Measurements from ENCODE around the gene SHB.
"Not testable (repeated sequence)": the region's sequence is repeated elsewhere in the genome, so short reads cannot be mapped to it uniquely, and the experiment has no call there.

Gene SHB

GRCh38 chr9:37902796-37903646 is 166.0 kb downstream of the SHB start:
- no peak for DNase-seq (ENCODE audit: low spot score)

DNA sequence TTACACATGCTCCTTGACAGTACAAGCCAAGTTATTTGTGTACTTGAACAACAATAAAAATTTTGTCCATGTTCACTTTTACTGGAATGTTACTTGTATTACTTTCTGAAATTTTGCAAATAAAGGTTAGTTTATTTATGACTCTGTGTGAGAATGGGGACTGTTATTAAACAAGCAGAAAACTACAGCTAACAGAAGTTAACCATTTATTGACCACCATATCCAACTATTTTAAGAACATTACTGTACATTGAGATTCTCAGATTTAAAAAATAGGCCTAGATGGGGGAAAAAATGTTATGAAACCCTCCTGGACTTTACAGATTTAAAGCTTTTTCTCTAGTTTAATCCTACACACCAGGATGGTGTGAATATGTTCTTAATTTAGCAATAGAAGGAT is 166.9 kb downstream of the SHB start:
- no peak for DNase-seq (ENCODE audit: low spot score)

DNA sequence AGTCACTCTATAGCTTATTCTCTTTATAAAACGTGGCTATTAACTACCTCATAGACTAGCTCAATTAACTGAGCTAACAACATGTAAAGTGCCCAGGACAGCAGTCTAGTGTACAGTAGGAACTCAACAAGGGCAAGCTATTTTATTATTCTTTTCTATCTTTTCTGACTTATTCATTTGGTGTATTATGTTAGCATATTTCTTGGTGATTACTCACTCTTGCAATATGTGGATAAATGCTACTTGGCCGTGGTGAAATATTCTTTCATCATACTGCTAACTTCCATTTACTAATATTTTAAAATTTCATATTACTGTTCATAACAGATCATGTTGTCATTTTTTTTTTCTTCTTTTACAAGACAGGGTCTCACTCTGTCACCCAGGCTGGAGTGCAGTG is 170.0 kb downstream of the SHB start:
- DNase-seq (ENCODE audit: low spot score) = no peak

- DNase-seq (ENCODE audit: low spot score) = no peak
Measured at GRCh38 chr9:37897665-37898064, 171.4 kb downstream of the SHB start.

DNA sequence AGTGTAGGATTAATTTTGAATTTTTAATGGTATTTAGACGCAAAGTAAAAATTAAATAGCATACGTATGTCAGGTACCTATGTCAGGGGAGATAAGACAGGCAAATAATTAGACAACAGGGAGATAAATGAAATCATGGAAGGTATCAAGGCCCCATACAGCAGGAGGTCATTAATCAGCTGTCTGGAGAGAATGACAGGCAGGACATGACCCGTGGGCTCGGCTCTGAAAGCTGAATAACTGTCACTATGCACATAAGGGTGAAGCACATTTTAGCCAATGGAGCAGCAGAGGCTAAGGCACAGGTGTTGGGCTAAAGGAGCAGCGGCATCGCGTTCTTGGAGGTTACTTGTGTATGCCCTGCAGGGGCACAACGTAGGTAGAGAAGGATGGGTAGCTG is 177.0 kb downstream of the SHB start:
- DNase-seq (ENCODE audit: low spot score) = no peak

DNA sequence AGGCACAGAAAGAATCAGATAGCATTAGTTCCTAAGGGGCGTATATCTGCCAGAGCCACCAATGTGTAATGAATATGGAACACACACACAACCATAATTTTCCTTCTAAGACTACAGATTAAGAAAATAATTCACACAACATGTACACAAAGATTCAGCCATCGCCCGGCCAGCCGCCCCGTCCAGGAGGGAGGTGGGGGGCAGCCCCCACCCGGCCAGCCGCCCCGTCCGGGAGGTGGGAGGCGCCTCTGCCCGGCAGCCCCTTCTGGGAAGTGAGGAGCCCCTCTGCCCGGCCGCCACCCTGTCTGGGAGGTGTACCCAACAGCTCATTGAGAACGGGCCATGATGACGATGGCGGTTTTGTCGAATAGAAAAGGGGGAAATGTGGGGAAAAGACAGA is 178.0 kb downstream of the SHB start:
- DNase-seq (ENCODE audit: low spot score) = not testable (repeated sequence)

GRCh38 chr9:37889536-37889935 is 179.5 kb downstream of the SHB start:
- DNase-seq (ENCODE audit: low spot score) = no peak

- DNase-seq (ENCODE audit: low spot score) = not testable (repeated sequence)
Measured at GRCh38 chr9:37887977-37888583, 180.9 kb downstream of the SHB start.

- DNase-seq (ENCODE audit: low spot score) = no peak
Measured at GRCh38 chr9:37880916-37881479, 188.0 kb downstream of the SHB start.

DNA sequence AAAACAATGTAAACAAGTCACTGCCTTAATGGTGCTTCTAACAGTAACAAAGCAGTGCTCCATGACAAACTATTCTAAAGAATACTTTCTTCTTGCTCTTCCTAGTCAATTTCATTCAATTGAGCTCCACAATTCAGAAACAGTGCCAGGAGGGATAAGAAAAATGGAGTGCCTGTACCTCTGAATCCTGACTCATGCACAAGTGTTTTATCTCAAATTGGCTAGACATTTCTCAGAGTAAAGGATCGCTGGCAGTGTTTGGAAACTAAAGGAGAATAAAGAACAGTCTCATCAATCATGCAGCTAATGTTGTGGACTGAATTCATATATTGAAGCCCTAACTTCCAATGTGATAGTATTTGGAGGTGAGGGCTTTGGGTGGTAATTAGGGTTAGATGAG is 192.7 kb downstream of the SHB start:
- DNase-seq (ENCODE audit: low spot score) = no peak

GRCh38 chr9:37873955-37874354 is 195.1 kb downstream of the SHB start:
- no peak for DNase-seq (ENCODE audit: low spot score)

DNA sequence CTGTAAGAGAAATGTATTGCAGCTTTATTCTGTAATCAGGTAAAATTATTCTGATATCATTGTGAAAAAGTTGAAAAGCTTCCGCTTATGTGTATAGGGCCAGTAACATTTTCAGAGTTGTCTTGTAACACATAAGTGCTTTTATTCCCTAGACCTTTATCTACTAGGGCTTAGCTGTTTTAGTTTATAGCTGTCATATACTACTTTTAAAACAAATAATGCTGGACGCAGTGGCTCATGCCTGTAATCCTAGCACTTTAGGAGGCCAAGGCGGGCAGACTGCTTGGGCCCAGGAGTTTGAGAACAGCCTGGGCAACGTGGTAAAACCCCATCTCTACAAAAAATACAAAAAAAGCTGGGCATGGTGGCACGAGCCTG is 198.2 kb downstream of the SHB start:
- DNase-seq (ENCODE audit: low spot score) = no peak

DNA sequence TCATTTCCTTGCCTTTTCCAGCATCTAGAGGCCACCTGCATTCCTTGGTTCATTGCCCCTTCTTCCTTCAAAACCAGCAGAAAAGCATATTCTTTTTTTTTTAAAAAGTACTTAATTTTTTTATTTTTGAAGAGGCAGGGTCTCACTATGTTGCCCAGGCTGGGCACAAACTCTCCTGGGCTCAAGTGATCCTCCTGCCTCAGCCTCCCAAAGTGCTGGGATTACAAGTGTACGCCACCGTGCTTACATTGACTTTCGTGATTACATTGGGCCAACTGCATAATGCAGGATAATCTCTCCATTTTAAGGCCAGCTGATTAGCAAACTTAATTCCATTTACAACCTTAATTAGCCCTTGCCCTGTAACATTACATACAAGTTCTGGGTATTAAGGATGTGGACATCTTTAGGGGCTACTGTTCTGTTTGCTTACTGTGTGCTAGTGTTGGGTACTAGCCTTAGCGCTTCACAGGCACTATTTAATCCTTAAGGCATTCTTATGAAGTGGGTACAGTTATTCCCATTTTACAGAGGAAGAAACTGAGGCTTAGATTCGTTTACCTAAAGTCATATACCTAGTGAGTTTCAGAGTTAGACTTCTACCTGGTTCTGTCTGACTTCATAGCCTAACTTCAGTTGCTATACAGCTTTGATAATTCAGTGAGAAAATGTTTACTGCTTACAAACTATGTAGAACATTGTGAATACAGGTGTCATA is 198.8 kb downstream of the SHB start:
- no peak for DNase-seq (ENCODE audit: low spot score)
